GM23338 (cell line): ENCODE results near the gene RAB31. TPM values are rescaled to one million over a fixed set of nuclear protein-coding genes. Genes with fewer than 3 reads are reported as not detected.
A peak's percentile ranks its signal among the peaks of the same experiment; 100 is the strongest.

Experiments
- ATAC-seq: fragments of 200-7000 bp; cut with Tn5 transposase; 3 replicates; pipeline ENCODE4 v1.9.1; 2020
- DNase-seq: peaks from one replicate; pipeline ENCODE4 v3.0.0-alpha.2; 2015; ENCODE audit warnings: low spot score
- H2AFZ ChIP-seq: fragments of 200-600 bp; sonication (generic); 2 replicates; pipeline ENCODE4 v1.8.0; 2016; ENCODE audit warnings: antibody characterized with exemption, mild to moderate bottlenecking, moderate library complexity
- H3F3A ChIP-seq: fragments of 200-600 bp; sonication (generic); replicated peaks from 2 replicates; pipeline ENCODE4 v1.8.0; 2017; ENCODE audit warnings: antibody characterized with exemption, mixed run types, low read depth
- H3K27ac ChIP-seq: fragments of 200-600 bp; sonication (generic); 2 replicates; pipeline ENCODE4 v1.6.1; 2016; ENCODE audit warnings: low read depth
- H3K27me3 ChIP-seq: fragments of 200-600 bp; sonication (generic); 2 replicates; pipeline ENCODE4 v1.8.0; 2016; ENCODE audit warnings: mild to moderate bottlenecking, mixed run types, moderate library complexity; ENCODE audit not compliant: insufficient read depth
- H3K36me3 ChIP-seq: fragments of 200-600 bp; sonication (generic); 2 replicates; pipeline ENCODE4 v1.8.0; 2016; ENCODE audit warnings: mild to moderate bottlenecking; ENCODE audit not compliant: insufficient read depth
- H3K4me1 ChIP-seq: fragments of 200-600 bp; sonication (generic); 2 replicates; pipeline ENCODE4 v1.8.0; 2016; ENCODE audit warnings: mild to moderate bottlenecking, moderate library complexity; ENCODE audit not compliant: insufficient read depth
- H3K4me2 ChIP-seq: fragments of 200-600 bp; sonication (generic); 2 replicates; pipeline ENCODE4 v1.7.1; 2017; ENCODE audit warnings: mixed run types
- H3K4me3 ChIP-seq: fragments of 200-600 bp; sonication (generic); 2 replicates; pipeline ENCODE4 v1.6.1; 2016; ENCODE audit warnings: mixed run types
- H3K79me2 ChIP-seq: fragments of 200-600 bp; sonication (generic); replicated peaks from 2 replicates; pipeline ENCODE4 v1.8.0; 2017; ENCODE audit warnings: mild to moderate bottlenecking; ENCODE audit not compliant: insufficient read depth
- H3K9me2 ChIP-seq: fragments of 200-600 bp; sonication (generic); 2 replicates; pipeline ENCODE4 v1.8.0; 2017; ENCODE audit not compliant: insufficient read depth
- H4K20me1 ChIP-seq: fragments of 200-600 bp; sonication (generic); replicated peaks from 2 replicates; pipeline ENCODE4 v1.8.0; 2017; ENCODE audit warnings: mild to moderate bottlenecking; ENCODE audit not compliant: insufficient read depth
- H3K27ac Mint-ChIP-seq: 2 replicates; pipeline ENCODE4 v1.8.0; 2020; ENCODE audit warnings: inconsistent platforms, mild to moderate bottlenecking, moderate library complexity, mixed read lengths
- H3K27me3 Mint-ChIP-seq: 3 replicates; pipeline ENCODE4 v1.8.0; 2022; ENCODE audit warnings: low read depth, mild to moderate bottlenecking, moderate library complexity, mixed read lengths, inconsistent platforms; ENCODE audit not compliant: insufficient read depth, poor library complexity
- H3K36me3 Mint-ChIP-seq: 3 replicates; pipeline ENCODE4 v1.8.0; 2021; ENCODE audit warnings: low read depth, mild to moderate bottlenecking, inconsistent platforms, moderate library complexity, mixed read lengths
- H3K4me1 Mint-ChIP-seq: 3 replicates; pipeline ENCODE4 v1.8.0; 2020; ENCODE audit warnings: mild to moderate bottlenecking, inconsistent platforms, mixed read lengths
- H3K4me3 Mint-ChIP-seq: 3 replicates; pipeline ENCODE4 v1.8.0; 2021; ENCODE audit warnings: moderate library complexity, mild to moderate bottlenecking, inconsistent platforms, mixed read lengths
- H3K9me3 Mint-ChIP-seq: 3 replicates; pipeline ENCODE4 v1.8.0; 2020; ENCODE audit warnings: moderate library complexity, mild to moderate bottlenecking, inconsistent platforms, mixed read lengths
- CREB1 ChIP-seq: fragments of 250-450 bp; sonication (Bioruptor Pico); IDR thresholded peaks from 2 replicates; pipeline ENCODE4 v1.5.0; 2020; ENCODE audit warnings: low read depth, mild to moderate bottlenecking, moderate library complexity
- CTCF ChIP-seq, 2 experiments: fragments of 200-600 bp in 1 of 2; sonication (generic) in 1 of 2; conservative IDR thresholded peaks; 2 replicates each; pipeline versions ENCODE4 v1.5.1 to v1.6.1; 2016 to 2017; ENCODE audit warnings: antibody characterized with exemption in 2 of 2, low read depth in 2 of 2, mild to moderate bottlenecking in 2 of 2, moderate library complexity in 1 of 2
- ETS1 ChIP-seq: IDR thresholded peaks from 2 replicates; pipeline ENCODE4 v1.6.1; 2016; ENCODE audit warnings: antibody characterized with exemption
- EZH2 ChIP-seq: fragments of 200-600 bp; sonication (generic); IDR thresholded peaks from one replicate; pipeline ENCODE4 v1.8.0; 2017; ENCODE audit warnings: antibody characterized with exemption, mild to moderate bottlenecking, low read depth; ENCODE audit not compliant: unreplicated experiment
- EZH2phosphoT487 ChIP-seq: fragments of 200-600 bp; sonication (generic); IDR thresholded peaks from one replicate; pipeline ENCODE4 v1.8.1; 2018; ENCODE audit warnings: antibody characterized with exemption; ENCODE audit not compliant: unreplicated experiment
- JUNB ChIP-seq: IDR thresholded peaks from one replicate; pipeline ENCODE4 v1.6.1; 2016; ENCODE audit warnings: antibody characterized with exemption; ENCODE audit not compliant: unreplicated experiment
- NANOG ChIP-seq: IDR thresholded peaks from 2 replicates; pipeline ENCODE4 v1.6.1; 2016; ENCODE audit warnings: antibody characterized with exemption, borderline replicate concordance
- STAT1 ChIP-seq: IDR thresholded peaks from one replicate; pipeline ENCODE4 v1.6.1; 2016; ENCODE audit warnings: antibody characterized with exemption; ENCODE audit not compliant: unreplicated experiment
- ZNF114 ChIP-seq: fragments of 250-450 bp; sonication (Bioruptor Pico); IDR thresholded peaks from 2 replicates; pipeline ENCODE4 v1.5.0; 2020; ENCODE audit warnings: mild to moderate bottlenecking, moderate library complexity
- polyA plus RNA-seq: library from polyadenylated mRNA; unstranded; fragments of >200 nt; fragmentation: Nextera tagmentation; extraction: Ambion mirVana; gene quantifications from 2 replicates; pipeline ENCODE4 v1.2.1, GENCODE V29; 2016
- total RNA-seq: library from RNA; depleted of rRNA; stranded (reverse); fragments of >200 nt; shearing (Covaris generic); gene quantifications from 2 replicates; pipeline ENCODE4 v1.2.3, GENCODE V29; 2014

Gene RAB31
- total and polyA plus RNA-seq, 2 experiments from 2014 or later, result 33.8 to 46.1 TPM

- TF ChIP-seq CTCF (conservative IDR thresholded peaks at IDR 0.05; ENCODE audit: low read depth in 2 of 2) (peak; percentile 35 to 66), JUNB (no peak), EZH2phosphoT487 (no peak)
- H3K9me3 Mint-ChIP-seq, result no peaks in the 10 kb centered on the region
- H3K27ac Mint-ChIP-seq, result no peak overlapping the region
- Histone ChIP-seq H4K20me1 (no peaks in the 10 kb centered on the region), H3K9me2 (no peaks in the 10 kb centered on the region), H3K4me3 (no peak overlapping the region), H3K27ac (no peak overlapping the region), H3K27me3 (no peaks in the 10 kb centered on the region), H3K79me2 (no peaks in the 10 kb centered on the region), H3K36me3 (no peaks in the 10 kb centered on the region), H3K4me2 (no peak overlapping the region), H3F3A (no peaks in the 10 kb centered on the region), H3K4me1 (no peaks in the 10 kb centered on the region), H2AFZ (no peak overlapping the region)
- no peak overlapping the region for H3K4me3 Mint-ChIP-seq
- DNase-seq (peak; percentile 45), ATAC-seq (peak; percentile 81)
- no peaks in the 10 kb centered on the region for H3K36me3 Mint-ChIP-seq
- H3K4me1 Mint-ChIP-seq, result no peaks in the 10 kb centered on the region
- peaks cover 4% of the 10 kb centered on the region for H3K27me3 Mint-ChIP-seq
These were observed 46.5 kb upstream of the RAB31 start for GRCh38 chr18:9661564-9661963.

- no peak overlapping the region for H3K4me2 ChIP-seq
- H3K4me3 Mint-ChIP-seq, result no peak overlapping the region
- H3K36me3 ChIP-seq, result no peaks in the 10 kb centered on the region
- TF ChIP-seq EZH2 (no peak), JUNB (no peak), ZNF114 (CRISPR knock-in tag) (no peak), ETS1 (no peak), CREB1 (CRISPR knock-in tag) (no peak), NANOG (no peak), STAT1 (no peak), CTCF (conservative IDR thresholded peaks at IDR 0.05; ENCODE audit: low read depth in 2 of 2) (no peak)
- H3K4me1 ChIP-seq, result no peaks in the 10 kb centered on the region
- H3K9me2 ChIP-seq, result no peaks in the 10 kb centered on the region
- peak overlapping the region; percentile 38; the same call in 1 of the 2 replicates for H2AFZ ChIP-seq
- no peaks in the 10 kb centered on the region for H3K4me1 Mint-ChIP-seq
- H3K27me3 ChIP-seq, result no peaks in the 10 kb centered on the region
- H3K9me3 Mint-ChIP-seq, result no peaks in the 10 kb centered on the region
- no peak overlapping the region for H3K27ac Mint-ChIP-seq
- no peaks in the 10 kb centered on the region for H3F3A ChIP-seq
- H3K79me2 ChIP-seq, result no peaks in the 10 kb centered on the region
- H3K4me3 ChIP-seq, result no peak overlapping the region
- peaks cover 4% of the 10 kb centered on the region for H3K27me3 Mint-ChIP-seq
- no peak for ATAC-seq
- H4K20me1 ChIP-seq, result no peaks in the 10 kb centered on the region
- H3K36me3 Mint-ChIP-seq, result no peaks in the 10 kb centered on the region
- H3K27ac ChIP-seq, result no peak overlapping the region
- DNase-seq, result no peak
These were observed 44.7 kb upstream of the RAB31 start for GRCh38 chr18:9663377-9663776.
